Measurements from ENCODE around the gene ART3. TPM values are rescaled to one million over a fixed set of nuclear protein-coding genes. Genes with fewer than 3 reads are reported as not detected.

ART3 gene
- total and polyA plus RNA-seq, 9 of the 15 experiments (the other 6 are each of a cell fraction or from before 2014, with no cell fraction given): 0.69 to 1.4 (median 1.1) TPM; not detected in 1

- TF ChIP-seq TAF1 (IDR thresholded peaks at IDR 0.05; ENCODE audit: control insufficient read depth, extremely low read depth, insufficient read depth, low read length, severe bottlenecking) (no peak), JUND (IDR thresholded peaks at IDR 0.05; ENCODE audit: borderline replicate concordance, low read depth, low read length) (peak; percentile 26; the same call in 1 of the 2 replicates), JUND (tag; IDR thresholded peaks at IDR 0.05; ENCODE audit: borderline replicate concordance, low read depth, low read length) (no peak), MAZ (CRISPR knock-in tag; conservative IDR thresholded peaks at IDR 0.05 in 1 of 2, IDR thresholded peaks at IDR 0.05 in 1 of 2) (no peak), MNT (conservative IDR thresholded peaks at IDR 0.05) (no peak), CREBBP (IDR thresholded peaks at IDR 0.05; ENCODE audit: low read depth, low read length) (no peak), IRF2 (CRISPR knock-in tag; IDR thresholded peaks at IDR 0.05) (no peak), NBN (IDR thresholded peaks at IDR 0.05; ENCODE audit: low read depth) (no peak), NR0B1 (IDR thresholded peaks at IDR 0.05; ENCODE audit: partially characterized antibody) (no peak), ZBTB8A (IDR thresholded peaks at IDR 0.05; ENCODE audit: partially characterized antibody) (no peak), CBX5 (IDR thresholded peaks at IDR 0.05; ENCODE audit: borderline replicate concordance, low read depth) (no peak), PURB (CRISPR knock-in tag; IDR thresholded peaks at IDR 0.05; ENCODE audit: low read depth) (no peak), ERF (CRISPR knock-in tag; IDR thresholded peaks at IDR 0.05) (no peak), ZNF644 (tag; IDR thresholded peaks at IDR 0.05; ENCODE audit: low read depth) (no peak), HSF4 (CRISPR knock-in tag; IDR thresholded peaks at IDR 0.05; ENCODE audit: borderline replicate concordance) (no peak), ZSCAN32 (CRISPR knock-in tag; IDR thresholded peaks at IDR 0.05) (no peak), BRF2 (IDR thresholded peaks at IDR 0.05; ENCODE audit: borderline replicate concordance, insufficient read depth, insufficient read length) (no peak), THRB (CRISPR knock-in tag; conservative IDR thresholded peaks at IDR 0.05) (no peak), POLR2H (tag; IDR thresholded peaks at IDR 0.05; ENCODE audit: low read depth) (no peak), SMARCE1 (IDR thresholded peaks at IDR 0.05) (no peak), NEUROD1 (IDR thresholded peaks at IDR 0.05; ENCODE audit: borderline replicate concordance, low read depth, low read length, partially characterized antibody) (no peak), PHF20 (IDR thresholded peaks at IDR 0.05; ENCODE audit: partially characterized antibody) (no peak), TCF7 (IDR thresholded peaks at IDR 0.05; ENCODE audit: borderline replicate concordance) (no peak), SMARCA5 (IDR thresholded peaks at IDR 0.05) (no peak), RUNX1 (IDR thresholded peaks at IDR 0.05; ENCODE audit: low read depth) (no peak)
These were observed 15.6 kb upstream of the ART3 start (continued) for GRCh38 chr4:76058888-76059426.
